ENCODE measurements around the gene PGS1.

GRCh38 chr17:78449983-78450595 is 71.6 kb downstream of the PGS1 start:
- TF ChIP-seq CTCF (IDR thresholded peaks at IDR 0.05; ENCODE audit: poor library complexity) (no peak), EZH2 (IDR thresholded peaks at IDR 0.05; ENCODE audit: borderline replicate concordance) (no peak), EZH2phosphoT487 (IDR thresholded peaks at IDR 0.05; ENCODE audit: low read depth, severe bottlenecking, unreplicated experiment) (no peak)
